Measurements from ENCODE around the gene ZMYND10.

Gene ZMYND10

DNA sequence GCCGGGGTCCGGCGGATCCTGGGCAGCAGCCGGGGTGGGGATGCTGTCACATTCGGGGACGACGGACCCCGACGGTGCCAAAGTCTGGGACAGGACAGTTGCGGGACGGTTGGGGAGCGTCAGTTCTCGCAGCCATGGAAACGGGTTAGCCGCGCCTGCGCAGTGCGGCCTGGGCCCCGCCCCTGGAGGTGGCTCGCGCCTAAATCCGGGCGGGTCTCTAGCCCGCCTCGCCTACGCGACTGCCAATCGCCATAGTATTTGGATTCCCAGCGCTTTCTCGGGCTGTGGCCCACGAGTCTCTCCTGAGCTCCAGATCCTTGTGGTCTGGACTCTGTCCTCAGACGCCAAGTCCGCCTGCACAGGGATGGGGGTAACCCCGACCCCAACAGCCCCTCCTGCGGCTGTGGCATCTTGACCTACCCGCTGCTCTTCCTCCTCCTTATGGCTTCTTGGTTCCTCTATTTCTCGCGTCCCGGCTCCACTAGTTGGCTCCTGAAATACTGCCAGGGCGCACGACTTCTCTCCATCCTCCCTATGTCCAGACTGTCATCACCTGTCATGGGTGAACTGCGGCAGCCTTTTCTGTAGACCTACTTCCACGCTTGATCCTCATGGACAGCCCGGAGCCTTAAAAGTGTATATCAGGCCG, at the start of gene ZMYND10:
TSS of gene ZMYND10 (minus strand) at position 147 of the 649 bp plus-strand sequence. CDS start 153 bp downstream, outside the sequence.
- DNase-seq: no peak

DNA sequence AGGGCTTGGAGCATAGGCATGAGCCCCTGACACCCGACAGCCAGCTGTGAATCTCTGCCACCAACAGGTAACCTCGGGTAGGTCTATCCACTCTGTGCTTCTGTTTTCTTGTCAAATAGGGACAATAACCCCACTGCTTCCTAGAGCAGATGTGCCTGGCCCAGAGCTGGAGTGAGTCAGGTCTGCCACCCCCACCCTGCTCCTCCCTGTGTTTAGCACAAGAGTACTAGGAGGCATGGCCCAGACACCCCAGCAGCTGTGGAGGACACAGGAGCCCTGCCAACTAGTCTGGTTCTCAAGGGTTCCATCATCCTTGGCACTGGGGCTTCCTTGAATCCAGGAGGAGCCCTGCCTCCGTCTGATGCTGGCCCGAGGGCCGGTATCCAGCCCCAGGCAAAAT, 47.5 kb upstream of the ZMYND10 start:
- DNase-seq: no peak

DNA sequence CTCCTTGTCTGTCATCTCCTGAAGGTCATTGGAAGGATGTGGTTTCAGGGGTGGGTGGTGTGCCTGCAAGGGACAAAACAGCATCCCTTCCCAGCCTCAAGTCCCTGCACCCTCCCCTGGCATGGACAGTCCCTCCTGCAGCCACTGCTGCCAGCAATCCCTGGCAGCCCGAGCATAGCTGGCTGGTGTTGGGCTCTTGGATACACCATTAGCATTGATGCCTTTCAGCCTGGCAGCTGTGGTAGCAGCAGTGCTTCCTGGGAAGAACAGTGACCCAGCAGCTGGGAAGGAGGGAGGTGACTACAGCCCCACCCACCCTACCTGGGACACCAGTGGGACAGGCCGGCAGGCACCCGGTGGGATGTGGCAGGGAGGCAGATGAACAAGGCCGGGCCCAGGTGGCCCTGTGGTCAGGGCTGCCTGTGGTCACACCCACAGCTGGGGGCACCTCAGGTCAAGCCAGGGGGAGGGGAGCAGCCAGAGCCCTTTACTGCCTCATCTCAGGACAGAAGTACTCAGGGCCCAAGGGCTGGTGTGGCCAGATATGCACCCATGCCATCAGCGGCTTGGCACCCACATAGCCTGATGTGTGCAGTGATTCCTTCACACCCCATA, 46.7 kb upstream of the ZMYND10 start:
- DNase-seq: no peak

DNA sequence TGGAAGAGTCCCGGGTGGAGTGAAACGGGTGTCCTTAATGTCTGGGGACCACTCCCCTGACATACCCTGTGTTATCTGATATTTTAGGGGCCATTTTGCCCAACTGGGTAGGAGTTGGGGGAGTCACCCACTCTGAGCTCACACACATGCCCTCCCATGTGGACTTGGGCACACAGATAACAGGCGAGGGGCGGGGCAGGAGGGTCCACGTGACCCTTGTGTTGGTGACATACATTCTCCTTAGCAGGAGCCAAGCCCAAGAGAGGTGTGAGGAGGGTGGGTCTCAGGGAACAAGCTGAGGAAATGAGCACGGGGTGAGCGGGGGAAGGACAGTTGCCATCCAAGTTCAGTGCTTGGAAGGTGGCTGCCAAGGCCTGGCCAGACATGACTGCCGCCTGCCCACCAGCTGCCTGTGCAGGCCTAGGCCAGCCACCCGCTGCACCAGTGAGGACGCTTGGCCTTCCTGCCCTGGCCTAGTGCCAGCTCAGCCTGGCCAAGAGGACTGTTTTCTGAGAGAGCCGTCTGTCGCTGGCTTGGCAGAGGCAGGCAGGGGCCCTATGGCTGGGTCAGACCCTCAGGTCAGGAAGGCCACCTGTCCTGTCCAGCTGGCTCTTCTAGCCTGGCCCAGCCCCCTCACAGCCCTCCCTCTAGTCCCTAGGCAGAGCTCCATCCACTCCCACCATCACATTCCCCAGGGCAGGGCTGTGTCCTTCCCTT, 45.1 kb upstream of the ZMYND10 start:
- DNase-seq: no peak

DNA sequence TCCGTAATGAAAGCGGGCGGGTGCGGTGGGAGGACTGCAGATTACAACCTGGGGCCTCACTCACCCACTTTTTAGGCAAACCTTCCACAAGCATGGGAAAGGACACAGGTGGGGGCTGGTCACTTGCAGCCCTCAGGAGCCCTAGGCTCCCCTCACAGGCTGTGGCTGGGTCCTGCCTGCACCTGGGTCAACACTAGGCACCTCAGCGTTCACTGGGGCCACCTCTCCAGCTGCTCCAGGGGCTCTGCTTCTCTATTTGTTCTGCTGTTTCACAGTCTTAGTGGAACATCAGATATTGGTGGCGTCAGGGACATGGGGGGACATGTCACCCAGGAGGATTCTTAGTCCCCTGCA, 43.9 kb upstream of the ZMYND10 start:
- DNase-seq: no peak

DNA sequence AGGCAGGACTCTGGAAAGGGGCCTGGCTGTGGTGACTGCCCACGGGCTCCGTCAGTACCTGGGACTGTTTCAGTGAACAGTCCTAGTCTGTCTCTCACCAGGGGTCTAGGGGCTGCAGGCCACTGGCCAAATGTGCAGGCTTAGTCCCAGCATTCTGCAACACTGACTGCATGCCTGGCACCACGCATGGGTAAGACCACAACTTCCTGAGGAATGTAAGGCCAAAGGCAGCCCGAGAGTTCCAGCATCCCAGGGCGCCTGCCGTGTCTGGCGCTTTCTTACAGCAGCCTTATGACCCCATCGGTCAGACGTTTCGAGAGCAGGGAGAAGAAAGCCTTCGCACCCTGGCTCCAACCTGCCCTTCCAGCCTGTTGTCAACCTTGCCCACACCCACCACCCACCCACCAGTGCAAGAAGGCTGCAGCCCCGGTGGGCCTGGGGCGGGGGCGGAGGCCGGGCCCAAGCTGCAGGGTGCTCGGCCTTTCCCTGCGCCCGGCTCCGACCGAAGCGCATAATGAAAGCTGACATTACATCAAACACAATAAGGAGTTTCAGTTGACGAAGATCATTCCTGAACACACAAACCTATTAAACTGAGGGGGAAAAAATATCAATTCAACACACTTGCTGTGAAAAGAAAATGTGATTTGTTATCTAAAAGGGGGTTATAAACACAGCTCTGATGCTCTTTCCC, 43.3 kb upstream of the ZMYND10 start:
- DNase-seq: no peak

DNA sequence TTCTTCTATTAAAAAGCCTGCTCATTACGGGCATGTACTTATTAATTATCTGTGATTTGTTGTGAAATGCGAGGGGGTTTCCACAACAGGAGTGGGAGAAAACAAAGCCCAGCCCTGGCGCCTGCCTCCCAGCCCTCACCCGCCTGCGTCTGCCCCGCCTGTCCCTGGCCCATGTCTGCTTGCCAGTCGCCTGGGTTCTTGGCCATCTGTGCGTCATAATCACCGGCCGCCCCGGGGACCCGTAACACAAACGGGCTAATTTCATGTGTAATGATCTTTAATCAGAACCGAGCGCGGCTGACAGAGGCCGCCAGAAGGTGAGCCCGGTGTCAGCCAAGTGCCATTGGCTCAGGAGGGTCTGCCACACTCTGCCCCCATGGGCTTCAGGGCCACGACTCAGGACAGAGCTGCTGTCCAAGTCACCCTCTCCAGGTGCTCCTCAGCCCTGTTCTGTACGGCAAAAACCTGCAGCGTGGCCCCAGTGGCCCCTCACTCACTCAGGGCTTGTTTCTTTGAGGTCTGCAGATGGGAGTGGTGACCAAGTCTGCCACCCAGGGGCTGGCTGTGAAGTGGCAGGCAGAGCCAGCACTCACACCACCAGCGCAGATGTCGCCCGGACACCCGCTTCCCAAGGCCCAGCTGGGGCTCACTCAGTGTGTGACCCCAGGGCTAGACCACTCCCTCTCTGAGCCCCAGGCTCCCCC, 42.6 kb upstream of the ZMYND10 start:
- no peak for DNase-seq

DNA sequence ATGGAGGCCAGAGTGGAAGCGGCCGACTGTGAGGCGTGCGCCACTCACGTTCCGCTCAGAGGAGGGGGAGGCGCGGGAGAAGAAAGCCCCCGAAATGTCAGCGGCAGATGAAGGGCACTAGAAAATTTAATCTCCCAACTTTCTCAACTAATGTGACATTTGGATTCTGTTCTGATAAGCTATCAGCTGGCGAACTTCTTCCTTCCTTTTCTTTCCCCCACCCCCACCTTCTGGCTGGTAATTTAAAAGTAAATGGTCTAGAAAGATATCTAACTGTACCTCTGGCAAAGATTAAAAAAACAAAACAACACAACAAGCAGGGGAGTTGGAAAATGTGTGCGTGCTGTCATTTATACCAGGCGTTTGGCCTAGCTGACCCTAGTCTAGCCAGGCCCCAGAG, 40.2 kb upstream of the ZMYND10 start:
- DNase-seq: no peak

DNA sequence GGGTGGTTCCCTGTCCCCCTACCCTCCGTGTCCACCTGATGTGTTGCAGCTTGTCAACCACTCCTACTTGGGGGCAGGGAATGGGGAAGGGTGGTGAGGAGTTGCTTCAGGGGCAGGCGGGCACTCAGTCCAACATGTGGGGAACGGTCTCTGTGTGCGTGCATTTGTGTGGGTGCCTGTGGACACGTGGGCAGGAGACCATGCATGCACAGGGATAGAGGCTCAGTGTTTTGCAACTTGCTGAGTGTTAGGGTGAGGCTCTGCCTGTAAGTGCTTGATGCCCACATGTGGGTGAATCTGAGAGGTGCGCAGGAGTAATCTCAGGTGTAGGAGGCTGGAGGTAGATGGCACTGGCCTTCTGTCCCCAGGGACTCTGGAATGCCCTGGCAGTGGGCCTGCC, 38.2 kb upstream of the ZMYND10 start:
- no peak for DNase-seq

DNA sequence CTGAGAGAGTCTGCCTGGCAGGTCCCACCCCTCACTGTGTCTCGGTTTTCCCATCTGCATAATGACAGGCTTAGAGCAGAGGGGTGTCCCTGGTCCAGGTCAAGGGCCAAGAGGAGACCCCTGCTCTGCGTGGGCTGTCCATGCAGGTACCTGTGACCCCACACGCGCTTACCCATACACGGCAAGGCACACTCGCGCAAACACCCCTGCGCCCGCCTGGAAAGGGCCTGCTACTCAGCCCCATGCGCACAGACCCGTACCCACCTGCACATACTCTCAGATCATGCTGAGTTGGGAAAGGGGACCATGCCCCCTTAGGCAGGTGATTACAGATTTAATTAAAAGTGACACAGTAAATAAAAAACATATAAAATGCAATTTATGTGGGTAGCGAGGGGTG, 37.2 kb upstream of the ZMYND10 start:
- no peak for DNase-seq

DNA sequence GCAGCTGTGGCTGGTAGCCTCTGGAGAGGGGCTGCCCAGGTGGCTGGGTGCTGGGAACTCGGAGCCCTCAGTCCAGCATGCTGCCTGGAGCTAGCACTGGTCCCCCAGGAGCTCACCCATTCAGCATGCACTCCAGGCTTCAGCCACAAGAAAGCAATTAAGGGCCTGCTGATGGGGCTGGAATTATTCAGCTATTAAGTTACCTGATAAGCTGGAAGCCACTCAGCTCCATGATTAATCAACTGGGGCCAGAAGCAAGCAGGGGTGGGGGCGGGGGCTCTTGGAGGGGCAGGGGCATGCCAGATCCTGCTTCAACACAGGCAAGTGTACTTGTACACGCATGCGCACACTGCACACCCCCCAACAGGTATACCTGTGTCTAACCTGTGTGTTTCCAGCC, 35.9 kb upstream of the ZMYND10 start:
- no peak for DNase-seq

DNA sequence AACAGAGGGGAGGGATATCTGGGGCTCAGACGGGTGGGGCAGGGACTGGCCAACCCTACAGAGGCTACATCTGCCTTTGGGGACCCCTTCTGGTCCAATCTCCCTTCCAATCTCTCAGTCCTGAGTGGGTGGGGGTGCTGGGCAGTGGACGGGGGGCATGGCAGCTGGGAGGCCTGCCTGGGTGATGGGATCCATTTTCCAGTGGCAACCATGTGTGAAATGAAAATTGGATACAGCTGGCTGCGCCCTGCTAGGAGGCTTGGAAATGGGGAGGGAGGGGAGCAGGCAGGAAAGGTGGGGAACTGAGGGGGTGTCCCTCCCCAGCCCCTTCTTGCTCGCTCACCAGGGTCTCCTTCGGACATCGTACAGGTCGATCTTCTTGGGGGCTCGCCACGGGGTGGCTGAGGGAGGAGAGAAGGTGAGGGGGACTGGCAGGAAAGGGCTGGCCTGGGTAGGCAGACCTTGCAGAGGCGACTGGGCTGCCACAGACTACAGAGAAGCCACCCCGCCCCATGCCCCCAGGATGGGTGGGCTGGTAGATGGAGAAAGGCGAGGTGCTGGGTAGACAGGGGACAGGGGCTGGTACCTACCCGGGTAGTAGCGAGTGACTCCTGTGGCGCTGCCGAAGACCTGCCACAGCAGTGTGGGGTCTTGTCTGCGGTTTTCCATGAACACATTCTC, 35.0 kb upstream of the ZMYND10 start:
- no peak for DNase-seq

DNA sequence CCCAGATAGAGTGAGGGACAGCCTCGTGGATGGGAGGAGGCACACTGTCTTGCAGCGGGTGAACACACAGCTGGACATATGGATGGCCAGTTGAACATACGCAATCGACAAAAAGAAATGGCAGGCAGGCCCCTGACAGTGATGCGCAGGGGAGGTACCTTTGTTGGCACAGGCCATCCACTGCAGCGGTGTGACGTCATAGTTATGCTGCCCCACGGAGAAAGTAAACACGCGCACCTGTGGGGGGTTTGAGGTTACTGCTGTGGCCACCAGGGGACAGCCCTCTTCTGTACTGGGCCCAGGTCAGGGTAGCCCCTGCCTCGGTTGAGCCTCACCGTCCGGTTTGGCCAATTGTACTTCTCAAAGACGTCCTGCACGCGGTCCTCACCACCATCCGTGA, 33.2 kb upstream of the ZMYND10 start:
- DNase-seq: no peak

DNA sequence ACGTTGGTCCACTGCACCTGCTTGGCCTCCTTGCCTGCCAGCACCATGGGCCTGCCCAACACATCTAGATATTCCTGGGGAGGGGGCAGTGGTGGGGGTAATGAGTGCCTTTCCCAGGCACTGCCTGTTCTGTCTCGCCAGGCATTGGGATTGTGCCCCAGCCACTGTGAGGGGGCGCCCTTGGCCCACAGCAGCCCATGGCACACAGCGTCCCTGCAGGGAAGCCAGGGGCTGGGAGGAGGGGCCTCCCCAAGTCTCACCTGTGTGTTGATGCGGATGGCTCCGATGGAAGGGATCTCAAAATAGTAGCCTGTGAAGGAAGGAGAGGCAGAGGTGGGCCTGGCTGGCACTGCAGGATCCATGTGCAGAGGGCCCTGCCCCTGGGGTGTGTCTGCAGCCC, 32.5 kb upstream of the ZMYND10 start:
- DNase-seq: no peak

DNA sequence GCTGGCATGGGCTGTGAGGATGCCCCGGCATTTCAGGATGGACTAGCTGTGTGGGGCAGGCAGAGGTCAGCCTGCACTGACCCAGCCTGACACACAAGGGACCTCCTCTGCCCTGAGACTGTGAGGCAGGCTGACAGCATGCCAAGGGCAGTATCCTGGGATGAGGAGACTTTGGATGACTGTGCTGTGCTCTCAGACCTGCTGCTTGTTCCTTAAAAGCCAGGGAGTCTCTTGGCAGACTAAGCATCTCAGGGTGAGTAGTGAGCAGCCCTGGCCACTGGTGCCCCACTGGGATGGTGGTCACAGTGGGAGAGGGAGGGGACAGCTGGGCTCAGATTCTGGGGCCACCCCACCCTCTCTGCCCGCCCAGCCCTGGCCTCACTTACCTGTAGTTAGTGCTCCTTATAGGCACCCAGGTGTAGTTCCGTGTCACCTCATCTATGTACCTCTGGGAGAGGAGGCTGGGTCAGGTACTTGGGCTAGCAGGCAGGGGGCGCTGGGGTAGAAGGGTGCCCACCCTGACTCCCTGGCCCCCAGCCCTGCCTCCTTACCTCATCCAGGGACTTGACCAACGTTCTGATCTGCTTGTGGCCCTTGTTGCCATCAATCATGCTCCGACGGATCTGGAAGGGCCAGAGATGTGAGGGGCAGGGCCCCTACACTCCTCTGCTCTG, 29.9 kb upstream of the ZMYND10 start:
- DNase-seq: no peak

DNA sequence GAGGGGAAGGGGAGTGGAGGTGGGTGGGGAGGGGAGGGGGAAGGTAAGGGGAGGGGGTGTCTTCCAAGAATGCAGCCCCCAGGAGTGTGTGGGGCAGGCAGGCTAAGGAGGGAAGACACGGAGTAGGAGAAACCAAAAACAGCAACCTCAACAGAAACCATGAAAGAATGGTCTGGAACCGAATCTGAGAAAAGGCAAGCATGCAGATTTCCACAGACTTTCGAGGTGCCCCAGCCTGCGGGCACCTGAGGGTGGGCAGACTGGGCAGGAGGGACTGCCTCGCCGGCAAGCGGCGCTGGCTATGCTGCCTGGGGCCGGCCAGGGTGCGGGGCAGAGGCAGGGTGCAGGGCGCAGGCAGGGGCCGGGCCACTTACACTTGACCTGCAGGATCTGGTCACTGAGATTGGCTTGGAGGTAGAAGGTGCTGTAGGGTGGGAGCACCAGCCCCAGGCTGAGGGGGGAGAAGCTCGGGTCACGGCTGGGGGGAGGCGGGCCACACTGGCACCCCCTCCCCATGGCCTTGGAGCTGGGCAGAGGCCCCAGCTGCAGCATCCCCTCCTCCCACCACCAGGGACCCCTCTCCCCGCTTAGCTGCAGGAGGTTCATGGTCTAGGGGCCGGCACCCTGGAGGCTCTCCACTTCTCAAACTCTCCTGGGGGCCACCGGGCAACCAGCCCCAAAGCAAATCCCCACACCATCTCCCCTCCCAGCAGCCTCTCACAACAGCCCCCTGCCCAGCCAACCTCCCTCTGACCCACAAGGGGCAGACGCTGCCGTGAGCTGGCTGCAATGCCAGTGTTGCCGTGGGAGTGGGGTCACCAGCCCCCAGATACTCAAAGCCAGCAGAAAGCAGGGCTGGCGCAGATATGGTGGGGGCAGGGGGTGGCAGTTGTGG, 29.1 kb upstream of the ZMYND10 start:
- DNase-seq: no peak

DNA sequence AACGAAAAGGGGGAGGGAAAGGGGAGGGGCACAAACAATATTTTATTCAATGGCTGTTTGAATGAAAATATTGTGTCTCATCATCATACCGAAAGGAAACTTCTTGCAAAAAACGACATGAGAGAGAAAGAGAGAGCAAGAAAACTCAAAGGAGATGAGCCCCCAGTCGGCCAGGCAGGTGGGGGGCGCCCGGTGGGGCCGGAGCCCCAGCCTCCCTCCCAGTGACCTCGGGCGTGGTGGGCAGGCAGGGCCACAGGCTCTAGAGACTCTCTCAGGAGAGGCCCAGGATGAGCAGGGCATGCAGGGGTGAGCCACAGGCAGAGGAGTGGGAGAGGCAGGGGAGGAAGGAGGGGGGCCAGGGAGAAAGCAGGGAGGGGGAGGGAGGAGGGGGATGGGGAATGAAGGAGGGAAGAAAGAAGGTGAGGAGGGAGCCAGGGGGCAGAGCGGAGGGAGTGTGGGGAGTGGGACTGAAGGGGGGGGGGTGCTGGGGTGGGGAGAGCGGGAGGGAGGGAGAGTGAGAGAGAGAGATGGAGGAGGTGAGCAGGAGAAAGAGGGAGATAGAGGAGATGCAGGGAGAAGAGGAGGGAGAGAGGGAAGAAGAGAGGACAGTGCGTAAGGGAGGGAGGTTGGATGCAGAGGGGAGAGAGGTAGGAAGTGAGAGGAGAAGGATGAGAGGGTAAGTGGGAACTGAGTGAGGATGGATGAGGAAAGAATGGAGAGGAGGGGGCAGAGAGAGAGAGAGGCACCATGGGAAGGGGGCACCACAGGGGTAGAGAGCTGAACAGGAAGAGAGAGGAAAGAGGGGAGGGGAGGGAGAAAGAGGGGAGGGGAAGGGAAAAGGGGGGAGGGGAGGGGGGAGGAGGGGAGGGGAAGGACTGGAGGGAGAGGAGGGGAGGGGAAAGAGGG, 27.9 kb upstream of the ZMYND10 start:
- no peak for DNase-seq

DNA sequence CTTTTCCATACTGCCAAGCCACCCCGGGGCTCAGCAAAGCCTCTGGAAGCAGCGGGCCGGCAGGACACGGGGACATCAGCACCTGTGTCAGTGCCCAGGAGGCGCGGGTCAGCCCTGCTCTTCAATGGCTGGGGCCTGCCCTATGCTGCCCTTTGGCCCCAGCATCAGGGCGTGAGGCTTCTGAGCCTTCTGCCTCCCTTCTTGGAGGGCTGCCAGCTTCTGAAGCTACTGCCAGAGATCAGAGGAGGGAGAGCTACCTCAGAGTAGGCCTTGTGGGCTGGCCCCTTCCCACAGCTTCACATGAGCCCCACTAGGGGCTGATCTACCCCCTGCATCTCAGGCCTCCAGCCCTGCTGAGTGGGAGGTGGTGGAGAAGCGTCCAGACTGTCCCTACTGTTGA, 26.8 kb upstream of the ZMYND10 start:
- DNase-seq: no peak

DNA sequence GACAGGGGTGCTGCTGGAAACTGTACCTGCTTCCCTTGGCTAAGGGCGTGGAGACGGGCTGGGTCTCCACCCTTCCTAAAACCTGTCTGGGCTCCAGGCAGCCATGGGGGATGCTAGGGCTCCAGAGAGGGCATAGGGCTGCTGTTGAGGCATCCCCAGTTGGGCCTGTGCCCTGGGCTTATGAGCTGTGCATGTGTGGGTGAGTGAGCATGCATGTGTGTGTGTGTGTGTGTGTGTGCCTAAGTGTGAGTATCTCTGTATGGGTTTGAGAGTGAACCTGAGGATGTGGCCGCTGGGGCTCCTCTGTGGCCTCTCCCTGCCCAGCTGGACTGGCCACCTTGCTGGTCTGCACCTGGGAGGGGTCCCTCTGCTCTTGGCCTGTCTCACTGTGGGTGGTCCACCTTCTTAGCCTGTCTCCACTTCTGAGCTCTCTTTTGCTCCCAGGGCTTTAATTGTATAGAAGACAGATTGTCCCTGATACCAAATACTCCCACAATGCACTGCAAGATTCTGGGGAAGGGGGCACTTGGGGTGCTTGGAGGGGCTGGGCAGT, 25.7 kb upstream of the ZMYND10 start:
- no peak for DNase-seq

DNA sequence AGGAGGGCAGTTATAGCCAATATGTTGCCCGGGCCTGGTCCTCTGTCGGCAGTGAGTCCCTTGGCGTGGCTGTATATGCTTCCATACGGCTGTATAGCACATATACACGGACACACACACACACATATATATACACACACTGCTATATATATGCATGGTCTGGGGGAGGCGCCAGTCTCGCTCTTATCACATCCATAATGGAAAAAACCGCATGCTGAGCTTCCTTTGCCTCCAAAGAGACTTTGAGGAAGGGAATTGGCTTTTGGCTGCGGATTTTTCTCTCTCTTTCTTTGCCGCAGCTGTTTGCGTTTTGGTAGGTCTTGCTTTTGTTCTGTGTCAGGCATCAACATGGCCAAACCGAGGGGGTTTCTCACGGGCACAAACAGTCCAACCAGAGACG, 25.1 kb upstream of the ZMYND10 start:
- DNase-seq: no peak

Data from NCI-H187 treated with DMSO at 0.1 percent for 48 hours (cell line).